ENCODE data around the gene TBC1D10A.

The TBC1D10A gene

GRCh38 chr22:30245181-30245984 is 81.4 kb downstream of the TBC1D10A start:
- peak; percentile 71 for DNase-seq

- DNase-seq = peak; percentile 45
Observed at GRCh38 chr22:30244641-30245040, 82.1 kb downstream of the TBC1D10A start.

- DNase-seq = no peak
Observed at GRCh38 chr22:30244066-30244465, 82.7 kb downstream of the TBC1D10A start.

- peak; percentile 64 for DNase-seq
Observed at GRCh38 chr22:30243661-30244060, 83.1 kb downstream of the TBC1D10A start.

All from activated CD4-positive, alpha-beta T cell treated with anti-CD3 and anti-CD28 coated beads, Interleukin-2, Interleukin-6, amounts not matched to agents 100 ng/mL and 50 ng/mL, durations not matched to agents 16 hours and 8 hours (primary cell).